Activated CD4-positive, alpha-beta T cell treated with anti-CD3 and anti-CD28 coated beads for 1 hour (primary cell): ENCODE data around the gene AIF1L.
"Not testable (repeated sequence)": the region's sequence is repeated elsewhere in the genome, so short reads cannot be mapped to it uniquely, and the experiment has no call there.

ENCODE experiments used
- DNase-seq: peaks from one replicate; pipeline ENCODE4 v3.0.0-alpha.2; 2020

Gene AIF1L

GRCh38 chr9:131099845-131100244 is 3.5 kb downstream of the AIF1L start:
- not testable (repeated sequence) for DNase-seq

GRCh38 chr9:131100445-131100844 is 4.1 kb downstream of the AIF1L start:
- DNase-seq, result no peak

- DNase-seq, result no peak
These were observed 5.1 kb downstream of the AIF1L start for GRCh38 chr9:131101207-131101964.

- no peak for DNase-seq
These were observed 6.7 kb downstream of the AIF1L start for GRCh38 chr9:131103024-131103423.

- no peak for DNase-seq
These were observed 7.2 kb downstream of the AIF1L start for GRCh38 chr9:131103535-131103934.

GRCh38 chr9:131104016-131104740 is 7.8 kb downstream of the AIF1L start:
- DNase-seq, result no peak

GRCh38 chr9:131105952-131106351 is 9.6 kb downstream of the AIF1L start:
- no peak for DNase-seq

GRCh38 chr9:131107760-131108159 is 11.4 kb downstream of the AIF1L start:
- no peak for DNase-seq

GRCh38 chr9:131111186-131111853 is 15.0 kb downstream of the AIF1L start:
- DNase-seq, result no peak

- no peak for DNase-seq
These were observed 15.6 kb downstream of the AIF1L start for GRCh38 chr9:131111854-131112311.

- no peak for DNase-seq
These were observed 16.2 kb downstream of the AIF1L start for GRCh38 chr9:131112374-131113154.

GRCh38 chr9:131113655-131114054 is 17.3 kb downstream of the AIF1L start:
- DNase-seq, result no peak

GRCh38 chr9:131114084-131114535 is 17.8 kb downstream of the AIF1L start:
- DNase-seq, result no peak

- DNase-seq, result not testable (repeated sequence)
These were observed 19.0 kb downstream of the AIF1L start for GRCh38 chr9:131115360-131115742.

- DNase-seq, result no peak
These were observed 20.2 kb downstream of the AIF1L start for GRCh38 chr9:131116281-131117120.

- no peak for DNase-seq
These were observed 20.9 kb downstream of the AIF1L start for GRCh38 chr9:131117121-131117761.

- DNase-seq, result no peak
These were observed 21.4 kb downstream of the AIF1L start for GRCh38 chr9:131117762-131118145.

GRCh38 chr9:131119600-131119999 is 23.3 kb downstream of the AIF1L start:
- DNase-seq, result no peak

- no peak for DNase-seq
These were observed 24.4 kb downstream of the AIF1L start for GRCh38 chr9:131120620-131121228.

- no peak for DNase-seq
These were observed 25.0 kb downstream of the AIF1L start for GRCh38 chr9:131121346-131121745.

GRCh38 chr9:131122158-131122557 is 25.8 kb downstream of the AIF1L start:
- DNase-seq, result no peak
